Testis (tissue), 3 donors: Measurements from ENCODE around the gene SYNE2. TPM values are rescaled to one million over a fixed set of nuclear protein-coding genes. Genes with fewer than 3 reads are reported as not detected.

Experiments
- DNase-seq: peaks from one replicate; pipeline ENCODE4 v3.0.0-alpha.2; 2019
- H3K27ac ChIP-seq, 2 donors: fragments of 200-600 bp; sonication (generic); one replicate each; pipeline ENCODE4 v1.5.1; 2019
- H3K27me3 ChIP-seq: fragments of 200-600 bp; sonication (generic); one replicate; pipeline ENCODE4 v1.5.1; 2019
- H3K36me3 ChIP-seq: fragments of 200-600 bp; sonication (generic); one replicate; pipeline ENCODE4 v1.5.1; 2017; ENCODE audit warnings: low read depth; ENCODE audit errors: missing control alignments
- H3K4me1 ChIP-seq: fragments of 200-600 bp; sonication (generic); one replicate; pipeline ENCODE4 v1.5.1; 2019
- H3K4me3 ChIP-seq, 2 donors: fragments of 200-600 bp; sonication (generic); one replicate each; pipeline ENCODE4 v1.5.1; 2017 to 2019
- H3K9me3 ChIP-seq: fragments of 200-600 bp; sonication (generic); one replicate; pipeline ENCODE4 v1.5.1; 2017
- POLR2A ChIP-seq: fragments of 450-650 bp; IDR thresholded peaks from one replicate; pipeline ENCODE4 v1.6.1; 2017; ENCODE audit warnings: antibody characterized with exemption, mild to moderate bottlenecking, moderate library complexity
- WGBS, 2 donors: methylation state at CpG; one replicate each; pipeline ENCODE4 v1.1.5; 2018; 5-methylcytosine and 5-hydroxymethylcytosine counted together
- intact Hi-C: fragments of 100-400 bp; cut with DNase I; formaldehyde crosslinking; loops from one replicate; pipeline ENCODE4 v1.15.1; 2023; ENCODE audit warnings: low total_unique reads
- polyA plus RNA-seq: library from polyadenylated mRNA; stranded (reverse); fragments of 350-450 nt; fragmentation: Illumina TruSeq; extraction: RNeasy Lipid Tissue Mini Kit (QIAGEN cat#74804); gene quantifications from one replicate; pipeline ENCODE4 v1.2.3, GENCODE V29; 2014; ENCODE audit warnings: low read depth, low replicate concordance; ENCODE audit not compliant: insufficient read depth
- total RNA-seq, 2 donors: library from RNA; depleted of rRNA; stranded (reverse); fragments of >200 nt; gene quantifications; one replicate each; pipeline ENCODE4 v1.2.3, GENCODE V29; 2016
- TF ChIP-seq, protein P1 (sequence below), 3 experiments: fragments of 450-650 bp in 2 of 3; fragments of 200-600 bp in 1 of 3; sonication (generic) in 1 of 3; IDR thresholded peaks; one replicate each; pipeline ENCODE4 v1.5.1; 2016 to 2019; ENCODE audit warnings: antibody characterized with exemption in 3 of 3, mild to moderate bottlenecking in 2 of 3, moderate library complexity in 1 of 3

The SYNE2 gene
- total and polyA plus RNA-seq, 3 donors from 2014 or later, result 74.6 to 519 (median 511) TPM

DNA sequence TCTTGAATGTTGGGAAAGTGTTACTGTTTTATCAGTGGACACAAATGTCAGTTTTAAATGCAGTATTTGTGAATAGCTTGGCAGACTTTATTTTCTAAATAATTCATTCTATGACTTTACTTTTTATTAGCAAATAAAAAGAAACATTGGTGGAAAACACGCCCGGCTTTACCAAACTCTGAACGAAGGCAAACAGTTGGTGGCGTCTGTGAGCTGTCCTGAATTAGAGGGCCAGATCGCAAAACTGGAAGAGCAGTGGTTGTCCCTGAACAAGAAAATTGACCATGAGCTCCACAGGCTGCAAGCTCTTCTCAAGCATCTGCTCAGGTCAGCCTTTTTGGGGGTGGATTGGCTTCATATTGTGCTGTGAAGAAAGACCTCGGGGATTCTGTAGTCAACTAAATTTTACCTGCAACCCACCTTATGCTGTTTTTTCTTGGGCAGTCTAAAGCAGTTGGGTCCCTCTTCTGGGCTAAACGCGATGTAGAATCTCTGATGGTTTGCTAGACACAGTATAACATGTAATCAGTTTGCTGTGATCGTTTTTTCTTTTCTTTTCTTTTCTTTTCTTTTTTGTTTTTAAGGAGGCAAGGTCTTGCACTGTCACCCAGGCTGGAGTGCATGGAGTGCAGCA is 285.0 kb downstream of the SYNE2 start:
- H3K4me1 ChIP-seq, result peaks cover 15% of the 10 kb centered on the region
- H3K27ac ChIP-seq, result no peak overlapping the region
- 72 to 83% methylated on average over 9 of the region's 9 CpGs for WGBS, 2 donors
- intact Hi-C loops, result no loop called here
- H3K36me3 ChIP-seq, result no peaks in the 10 kb centered on the region
- H3K9me3 ChIP-seq, result no peaks in the 10 kb centered on the region
- H3K4me3 ChIP-seq, result no peak overlapping the region
- TF ChIP-seq POLR2A, result no peak
- TF ChIP-seq, protein P1, sequence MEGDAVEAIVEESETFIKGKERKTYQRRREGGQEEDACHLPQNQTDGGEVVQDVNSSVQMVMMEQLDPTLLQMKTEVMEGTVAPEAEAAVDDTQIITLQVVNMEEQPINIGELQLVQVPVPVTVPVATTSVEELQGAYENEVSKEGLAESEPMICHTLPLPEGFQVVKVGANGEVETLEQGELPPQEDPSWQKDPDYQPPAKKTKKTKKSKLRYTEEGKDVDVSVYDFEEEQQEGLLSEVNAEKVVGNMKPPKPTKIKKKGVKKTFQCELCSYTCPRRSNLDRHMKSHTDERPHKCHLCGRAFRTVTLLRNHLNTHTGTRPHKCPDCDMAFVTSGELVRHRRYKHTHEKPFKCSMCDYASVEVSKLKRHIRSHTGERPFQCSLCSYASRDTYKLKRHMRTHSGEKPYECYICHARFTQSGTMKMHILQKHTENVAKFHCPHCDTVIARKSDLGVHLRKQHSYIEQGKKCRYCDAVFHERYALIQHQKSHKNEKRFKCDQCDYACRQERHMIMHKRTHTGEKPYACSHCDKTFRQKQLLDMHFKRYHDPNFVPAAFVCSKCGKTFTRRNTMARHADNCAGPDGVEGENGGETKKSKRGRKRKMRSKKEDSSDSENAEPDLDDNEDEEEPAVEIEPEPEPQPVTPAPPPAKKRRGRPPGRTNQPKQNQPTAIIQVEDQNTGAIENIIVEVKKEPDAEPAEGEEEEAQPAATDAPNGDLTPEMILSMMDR (IDR thresholded peaks at IDR 0.05), result peak in 1 of 3 experiments; percentile 12
- peak; percentile 61 for DNase-seq
- H3K27me3 ChIP-seq, result no peaks in the 10 kb centered on the region

DNA sequence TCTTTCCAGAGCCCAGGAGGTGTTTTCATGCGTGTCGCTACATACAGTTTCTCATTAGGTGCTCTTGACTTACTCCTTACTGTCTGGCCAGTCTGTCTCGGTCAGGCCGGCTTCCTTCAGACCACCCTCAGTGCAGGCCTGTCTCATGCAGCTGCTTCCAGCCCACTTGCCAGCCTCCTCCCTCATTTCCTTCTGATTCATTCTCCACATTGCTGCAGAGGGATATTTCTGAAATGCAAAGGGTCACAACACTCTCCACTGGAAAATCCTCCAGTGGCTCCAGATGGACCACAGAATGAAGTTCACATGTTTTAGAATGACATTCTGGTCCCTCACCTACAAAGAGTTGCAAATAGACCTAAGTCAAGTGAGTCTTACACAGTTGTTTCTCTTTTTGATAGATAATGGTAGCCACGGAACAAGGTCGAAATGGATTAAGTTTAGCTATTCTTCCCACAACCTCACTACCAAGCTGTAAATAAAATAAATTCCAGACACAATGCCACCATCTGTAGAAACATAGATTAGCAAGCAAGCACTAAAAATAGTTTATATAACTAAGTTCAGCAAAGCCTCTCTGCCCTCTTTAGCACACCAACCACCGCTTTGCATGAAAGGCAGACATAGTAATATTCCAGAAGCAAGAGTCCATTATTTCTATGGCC is 294.5 kb downstream of the SYNE2 start:
- 59 to 60% methylated on average over 7 of the region's 7 CpGs for WGBS, 2 donors
- intact Hi-C loops, result no loop called here
- peak overlapping the region; percentile 2 to 26 for H3K27ac ChIP-seq
- TF ChIP-seq POLR2A, result no peak
- TF ChIP-seq, protein P1 (IDR thresholded peaks at IDR 0.05), result no peak
- H3K36me3 ChIP-seq, result no peaks in the 10 kb centered on the region
- no peaks in the 10 kb centered on the region for H3K9me3 ChIP-seq
- no peak overlapping the region for H3K4me3 ChIP-seq
- no peaks in the 10 kb centered on the region for H3K27me3 ChIP-seq
- no peaks in the 10 kb centered on the region for H3K4me1 ChIP-seq
- DNase-seq, result no peak

DNA sequence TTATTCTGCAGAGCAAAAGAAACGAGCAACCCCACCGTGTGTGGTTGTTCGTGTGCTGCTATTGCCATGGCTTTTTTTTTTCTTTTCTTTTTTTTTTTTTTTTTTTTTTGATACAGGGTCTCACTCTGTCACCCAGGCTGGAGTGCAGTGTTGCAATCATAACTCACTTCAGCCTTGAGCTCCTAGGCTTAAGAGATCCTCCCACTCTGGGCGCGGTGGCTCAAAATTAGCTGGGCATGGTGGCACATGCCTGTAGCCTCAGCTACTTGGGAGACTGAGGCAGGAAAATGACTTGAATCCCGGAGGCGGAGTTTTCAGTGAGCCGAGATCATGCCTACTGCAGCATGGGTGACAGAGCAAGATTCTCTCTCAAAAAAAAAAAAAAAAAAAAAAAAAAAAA is 297.1 kb downstream of the SYNE2 start:
- H3K27ac ChIP-seq, result no peak overlapping the region
- no peaks in the 10 kb centered on the region for H3K4me1 ChIP-seq
- TF ChIP-seq POLR2A, result no peak
- TF ChIP-seq, protein P1 (IDR thresholded peaks at IDR 0.05), result no peak
- no peak for DNase-seq
- 77 to 87% methylated on average over 8 of the region's 8 CpGs for WGBS, 2 donors
- no peaks in the 10 kb centered on the region for H3K27me3 ChIP-seq
- H3K4me3 ChIP-seq, result no peak overlapping the region
- no peaks in the 10 kb centered on the region for H3K36me3 ChIP-seq
- no peaks in the 10 kb centered on the region for H3K9me3 ChIP-seq
- intact Hi-C loops, result no loop called here

DNA sequence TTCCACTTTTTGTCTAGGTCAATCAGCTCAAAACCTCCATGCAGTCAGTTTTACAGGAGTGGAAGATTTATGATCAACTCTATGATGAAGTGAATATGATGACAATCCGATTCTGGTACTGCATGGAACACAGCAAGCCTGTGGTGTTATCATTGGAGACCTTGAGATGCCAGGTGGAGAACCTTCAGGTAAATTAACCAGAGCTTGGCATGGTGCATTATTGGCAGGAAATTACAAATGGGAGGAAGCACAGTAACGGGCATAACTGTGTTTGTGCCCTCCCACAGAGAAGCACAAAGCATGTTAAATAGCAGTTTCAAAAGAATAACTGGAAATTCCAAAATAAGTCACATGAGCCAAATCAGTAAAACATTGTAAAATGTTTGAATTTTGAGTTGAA is 305.8 kb downstream of the SYNE2 start:
- Histone ChIP-seq H3K36me3 (no peaks in the 10 kb centered on the region), H3K9me3 (no peaks in the 10 kb centered on the region), H3K27me3 (no peaks in the 10 kb centered on the region), H3K4me3 (no peak overlapping the region), H3K4me1 (peaks cover 16% of the 10 kb centered on the region), H3K27ac (peak overlapping the region in 1 of 2 donors; percentile 1)
- intact Hi-C loops, result no loop called here
- TF ChIP-seq, protein P1 (IDR thresholded peaks at IDR 0.05), result no peak
- no peak for TF ChIP-seq POLR2A
- WGBS, 2 donors, result 52 to 67% methylated on average over 2 of the region's 2 CpGs
- DNase-seq, result no peak
